ENCODE measurements around the gene PSMD6.

PSMD6 gene

DNA sequence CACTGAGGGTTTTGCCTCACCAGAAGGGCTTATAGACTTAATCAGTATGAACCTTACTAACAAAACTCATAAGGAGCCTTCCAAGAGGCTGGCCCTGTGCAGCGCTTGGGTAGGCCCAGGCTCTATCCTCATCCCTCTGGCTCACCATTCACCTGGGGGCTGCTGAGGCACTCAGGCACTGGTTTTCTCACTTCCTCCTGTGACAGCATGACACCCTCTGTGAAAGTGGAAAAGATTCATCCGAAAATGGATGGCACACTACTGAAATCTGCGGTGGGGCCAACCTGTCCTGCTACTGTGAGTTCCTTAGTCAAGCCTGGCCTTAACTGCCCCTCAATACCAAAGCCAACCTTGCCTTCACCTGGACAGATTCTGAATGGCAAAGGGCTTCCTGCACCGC lies 41.3 kb downstream of the PSMD6 start:
- in situ Hi-C loops (cut with MboI; ENCODE audit: low sequenced_read_pairs) = no loop called here

DNA sequence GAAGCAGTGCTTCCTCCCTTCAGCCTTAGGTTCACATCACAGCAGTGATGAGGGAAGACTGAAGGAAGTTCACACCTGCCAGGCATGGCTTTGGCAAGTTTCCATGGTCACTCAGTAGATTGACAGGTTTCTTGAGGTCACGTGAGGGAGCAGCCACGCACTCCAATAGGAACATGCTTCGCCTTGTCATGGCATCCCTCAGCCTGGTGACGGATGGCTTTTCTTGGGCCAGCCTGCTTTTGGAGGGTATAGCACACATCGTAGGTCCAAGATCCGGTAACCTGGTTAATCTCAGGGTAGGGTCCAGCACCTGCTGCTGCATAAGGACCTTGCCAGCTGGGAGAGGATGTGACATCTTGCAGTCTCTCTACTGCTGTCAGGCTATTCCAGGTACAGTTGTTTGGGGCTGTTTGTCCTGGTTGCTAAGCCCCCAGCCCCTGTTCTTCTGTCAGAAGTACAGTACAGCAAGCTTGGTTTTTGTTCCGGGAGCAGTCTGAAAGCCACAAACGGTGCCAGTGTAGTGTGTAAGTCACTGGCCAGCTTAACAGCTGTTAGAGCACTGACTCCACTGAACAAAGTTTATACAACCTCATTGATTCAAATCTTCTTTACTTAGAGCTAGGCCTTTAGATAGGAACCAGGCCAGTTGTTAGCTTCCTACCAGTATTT lies 42.3 kb downstream of the PSMD6 start:
- in situ Hi-C loops (cut with MboI; ENCODE audit: low sequenced_read_pairs) = no loop called here

- in situ Hi-C loops (cut with MboI; ENCODE audit: low sequenced_read_pairs) = no loop called here
Observed at GRCh38 chr3:63980019-63980418, 43.3 kb downstream of the PSMD6 start.

DNA sequence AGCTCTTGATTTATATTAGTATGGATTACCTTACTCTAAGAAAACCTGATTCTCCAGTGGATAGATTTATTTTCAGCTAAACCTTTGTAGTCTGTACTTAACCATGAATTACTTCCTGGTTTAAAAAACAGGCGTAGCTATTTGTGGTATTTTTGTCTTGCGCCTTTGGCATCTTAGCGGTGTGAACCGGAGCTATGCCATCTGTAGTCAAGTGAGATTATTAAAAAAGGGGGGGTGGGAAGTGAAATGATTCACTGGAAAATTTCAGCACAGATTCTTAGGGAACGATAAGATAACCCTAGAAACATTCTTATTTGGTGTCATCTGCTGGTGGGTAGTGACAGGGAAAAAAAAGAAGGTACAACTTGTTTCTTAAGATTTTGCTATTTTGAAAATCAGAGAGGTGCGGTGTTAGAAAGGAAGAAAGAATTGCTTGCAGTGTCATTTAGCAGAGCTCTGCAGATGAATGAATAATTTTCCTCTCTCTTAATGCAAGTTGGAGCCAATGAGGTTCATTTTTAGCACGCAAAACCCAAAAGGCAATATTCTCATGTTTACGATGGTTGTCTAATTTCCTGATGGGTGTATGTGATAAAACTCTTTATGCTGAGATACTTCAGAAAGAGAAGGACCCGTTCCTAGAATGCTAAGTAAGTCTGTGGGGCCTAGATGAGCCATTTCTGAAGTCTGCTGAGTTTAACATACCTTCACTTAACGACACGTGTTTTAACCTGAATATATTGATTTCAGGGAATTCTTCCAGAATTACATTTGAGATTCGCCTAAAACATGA lies 44.0 kb downstream of the PSMD6 start:
- in situ Hi-C loops (cut with MboI; ENCODE audit: low sequenced_read_pairs) = no loop called here

DNA sequence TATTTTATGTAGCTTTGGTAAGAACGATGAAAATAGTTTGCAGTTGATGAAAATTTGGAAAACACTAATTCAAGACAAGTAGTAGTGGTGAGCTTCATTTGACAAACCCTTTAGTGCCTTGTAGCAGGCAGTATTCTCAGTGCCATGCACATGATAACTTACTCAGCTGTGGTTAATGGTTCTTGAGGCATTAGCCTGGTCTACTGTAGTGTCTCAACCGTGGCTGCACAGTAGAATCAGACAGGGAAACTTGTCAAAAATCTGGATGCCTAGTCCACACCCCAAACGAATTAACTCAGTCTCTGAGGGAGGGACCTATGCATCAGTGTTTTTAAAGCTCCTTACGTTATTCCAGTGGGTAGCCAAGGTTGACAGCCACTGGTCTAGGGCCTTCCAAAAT lies 45.4 kb downstream of the PSMD6 start:
- in situ Hi-C loops (cut with MboI; ENCODE audit: low sequenced_read_pairs) = no loop called here

DNA sequence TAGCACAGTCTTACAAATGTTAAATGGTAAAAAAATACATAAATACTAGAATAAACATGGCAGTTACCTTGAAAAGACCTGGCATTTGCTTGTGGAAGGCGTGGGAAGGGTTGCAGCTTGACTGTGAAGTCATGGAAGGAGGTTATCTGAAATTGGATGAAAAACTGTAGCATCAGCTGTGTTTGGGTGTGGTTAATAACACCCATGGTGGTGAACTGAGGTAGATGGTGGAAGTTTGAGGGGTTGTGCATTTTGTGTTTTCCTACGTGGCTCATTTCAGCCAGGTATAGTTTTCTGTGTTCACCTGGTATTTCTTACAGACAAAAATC lies 46.5 kb downstream of the PSMD6 start:
- in situ Hi-C loops (cut with MboI; ENCODE audit: low sequenced_read_pairs) = no loop called here

DNA sequence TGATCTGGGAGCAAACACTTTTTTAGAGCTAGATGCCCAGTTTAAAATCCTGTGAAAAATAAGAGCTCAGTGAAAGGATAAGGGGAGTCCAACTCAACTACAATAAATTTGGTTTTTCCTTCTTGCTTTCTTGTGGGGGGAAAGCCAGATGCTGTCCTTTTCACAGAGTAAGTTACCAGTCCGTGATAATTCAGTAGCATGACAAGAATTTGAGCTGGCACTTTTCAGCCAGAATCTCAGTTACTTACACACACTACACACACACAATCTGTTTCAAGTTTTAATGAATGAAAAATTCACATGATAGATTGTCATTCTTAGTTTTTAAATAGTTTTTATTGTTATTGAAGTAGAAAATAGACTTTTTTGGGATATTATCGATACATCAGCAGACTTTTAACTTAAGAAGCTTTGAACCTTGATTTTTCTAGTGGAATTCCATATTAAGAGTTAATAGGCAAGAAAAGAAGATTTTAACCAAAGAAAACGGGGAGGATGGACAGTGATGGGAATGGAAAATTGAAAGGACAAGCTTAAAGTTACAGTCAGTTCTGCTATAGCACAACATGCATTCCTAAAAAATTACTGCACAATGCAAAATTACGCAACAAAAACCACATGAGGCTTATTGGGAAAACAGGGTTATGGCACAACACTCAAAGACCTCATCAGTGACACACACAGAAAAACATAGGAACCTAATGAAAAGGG lies 47.0 kb downstream of the PSMD6 start:
- in situ Hi-C loops (cut with MboI; ENCODE audit: low sequenced_read_pairs) = no loop called here

DNA sequence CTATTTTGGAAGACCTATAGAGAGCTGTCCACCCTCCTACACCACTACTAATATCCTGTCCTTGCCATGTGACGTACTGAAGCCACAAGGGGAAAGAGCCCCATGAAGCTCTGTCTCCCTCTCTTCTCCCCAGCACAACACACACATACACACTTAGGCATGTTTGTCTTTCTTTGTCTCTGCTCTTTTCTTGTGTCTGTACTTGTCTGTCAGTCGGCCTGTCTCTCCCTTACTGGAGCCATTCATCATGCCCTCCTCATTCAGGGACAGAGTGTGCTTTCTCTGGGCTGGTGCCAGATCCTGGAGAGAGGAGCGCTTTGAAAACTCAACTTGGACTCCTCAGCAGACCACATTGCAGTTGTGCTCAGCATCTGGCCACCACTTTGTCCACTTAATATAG lies 47.6 kb downstream of the PSMD6 start:
- in situ Hi-C loops (cut with MboI; ENCODE audit: low sequenced_read_pairs) = no loop called here

DNA sequence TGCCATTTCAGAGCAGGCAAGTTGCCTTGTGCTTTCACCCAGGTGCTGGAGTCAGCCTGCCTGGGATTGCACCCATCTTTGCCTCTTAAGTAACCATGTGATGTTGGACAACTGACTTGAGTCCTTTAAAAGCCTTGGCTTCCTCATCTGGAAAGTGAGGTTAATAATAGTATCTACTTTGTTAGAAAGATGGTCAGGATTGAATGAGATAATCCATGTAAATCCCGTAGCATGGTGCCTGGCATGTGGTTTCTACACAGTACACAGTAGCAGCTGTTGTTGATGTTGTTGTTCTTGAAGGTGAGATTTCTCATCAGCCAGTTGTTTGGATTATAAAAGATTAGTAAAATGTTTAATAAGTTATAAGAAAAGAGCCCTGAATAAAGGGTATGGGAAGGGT lies 48.8 kb downstream of the PSMD6 start:
- in situ Hi-C loops (cut with MboI; ENCODE audit: low sequenced_read_pairs) = no loop called here

DNA sequence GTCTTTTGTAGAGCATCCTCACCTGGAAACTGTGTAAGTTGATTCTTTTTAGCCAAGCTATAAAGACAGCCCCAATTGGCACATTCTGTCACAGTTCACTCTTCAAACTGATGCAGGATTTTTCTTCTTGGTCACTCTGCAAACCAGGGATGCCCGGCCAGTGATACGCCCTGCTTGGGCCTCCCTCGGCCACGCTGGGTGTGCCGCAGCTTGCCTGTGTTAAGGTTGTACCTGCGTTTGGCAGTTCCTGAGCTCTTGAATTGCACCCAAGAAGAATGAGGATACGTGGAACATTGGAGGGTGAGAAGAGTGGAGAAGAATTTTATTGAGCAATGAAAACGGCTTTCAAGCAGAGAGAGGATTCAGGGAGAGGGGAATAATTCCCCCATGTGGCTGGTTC lies 49.9 kb downstream of the PSMD6 start:
- in situ Hi-C loops (cut with MboI; ENCODE audit: low sequenced_read_pairs) = no loop called here

DNA sequence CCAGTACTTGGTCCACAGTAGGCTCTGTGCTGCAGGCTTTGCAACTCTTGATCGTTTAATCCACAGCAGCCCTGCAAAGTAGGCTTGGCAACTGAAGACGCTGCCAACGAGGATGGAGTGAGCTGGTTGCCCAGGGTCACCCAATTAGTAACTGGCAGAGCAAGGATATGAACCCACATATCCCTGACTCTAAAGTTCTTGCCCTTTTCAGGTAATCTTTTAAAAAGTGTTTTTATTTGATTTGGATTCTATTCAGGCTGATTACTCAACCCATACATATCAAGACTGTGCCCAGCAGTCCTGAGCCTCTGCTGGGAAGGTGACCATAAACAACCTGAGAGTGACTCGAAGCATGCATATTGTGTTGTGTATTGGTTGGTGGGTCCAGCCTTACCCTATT lies 50.3 kb downstream of the PSMD6 start:
- in situ Hi-C loops (cut with MboI; ENCODE audit: low sequenced_read_pairs) = no loop called here

DNA sequence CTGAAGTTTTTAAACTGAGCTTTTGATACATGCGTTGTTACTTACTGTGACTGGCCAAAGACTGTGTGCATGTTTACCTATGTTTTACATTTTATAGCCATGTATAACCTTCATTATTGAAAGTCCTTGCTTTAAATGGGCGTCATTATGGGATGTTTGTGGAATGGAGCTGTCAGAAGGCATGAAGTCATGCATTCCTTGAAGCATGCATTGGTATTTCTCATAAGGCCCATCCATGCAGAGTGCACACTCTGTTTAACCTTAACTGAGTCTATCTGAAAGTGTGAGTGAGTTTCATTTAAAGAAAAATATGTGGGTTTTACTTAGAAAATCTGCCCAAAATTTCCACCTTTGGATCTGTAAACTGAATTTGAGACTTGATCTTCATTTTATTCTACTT lies 51.1 kb downstream of the PSMD6 start:
- in situ Hi-C loops (cut with MboI; ENCODE audit: low sequenced_read_pairs) = no loop called here

DNA sequence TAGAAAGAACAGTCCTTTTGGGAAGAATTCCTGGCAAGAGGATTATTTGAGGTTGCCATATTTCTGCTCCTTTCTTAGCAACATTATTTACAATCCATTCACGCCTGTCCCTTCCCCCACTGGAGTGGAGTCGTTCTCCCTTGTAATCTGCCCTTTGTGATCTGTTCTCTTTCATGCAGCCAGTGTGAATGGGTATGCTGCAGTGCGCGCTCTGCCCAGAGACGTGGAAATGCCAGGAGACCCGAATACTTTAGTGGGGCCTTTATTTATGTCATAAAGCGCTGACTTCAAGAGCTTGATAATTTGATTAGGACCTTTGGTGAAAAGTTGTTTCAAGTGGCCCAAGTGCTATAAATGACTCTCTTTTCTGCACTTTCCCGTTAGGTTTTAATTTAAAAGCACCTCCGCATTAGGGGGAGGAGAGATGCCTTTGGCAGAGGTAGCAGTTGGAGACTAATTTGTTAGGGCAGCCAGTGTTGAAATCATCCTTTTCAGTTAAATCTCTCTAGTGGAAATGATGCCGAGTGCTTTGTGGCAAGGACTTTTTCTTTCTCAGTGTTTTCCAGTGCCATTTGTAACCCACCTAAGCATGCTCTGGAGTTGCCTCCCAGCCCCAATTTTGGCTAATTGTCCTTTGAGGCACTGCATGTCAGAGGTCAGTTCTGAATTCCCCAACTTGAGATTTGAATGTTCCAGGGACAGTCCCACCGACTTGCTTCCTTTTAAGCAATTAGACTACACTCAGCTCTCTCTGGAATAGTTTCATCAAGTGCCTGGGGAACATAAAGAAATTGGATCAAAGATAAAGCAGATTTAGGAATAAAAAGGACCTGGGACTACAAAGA lies 52.4 kb downstream of the PSMD6 start:
- in situ Hi-C loops (cut with MboI; ENCODE audit: low sequenced_read_pairs) = no loop called here

- in situ Hi-C loops (cut with MboI; ENCODE audit: low sequenced_read_pairs) = no loop called here
Observed at GRCh38 chr3:63969876-63970275, 53.4 kb downstream of the PSMD6 start.

DNA sequence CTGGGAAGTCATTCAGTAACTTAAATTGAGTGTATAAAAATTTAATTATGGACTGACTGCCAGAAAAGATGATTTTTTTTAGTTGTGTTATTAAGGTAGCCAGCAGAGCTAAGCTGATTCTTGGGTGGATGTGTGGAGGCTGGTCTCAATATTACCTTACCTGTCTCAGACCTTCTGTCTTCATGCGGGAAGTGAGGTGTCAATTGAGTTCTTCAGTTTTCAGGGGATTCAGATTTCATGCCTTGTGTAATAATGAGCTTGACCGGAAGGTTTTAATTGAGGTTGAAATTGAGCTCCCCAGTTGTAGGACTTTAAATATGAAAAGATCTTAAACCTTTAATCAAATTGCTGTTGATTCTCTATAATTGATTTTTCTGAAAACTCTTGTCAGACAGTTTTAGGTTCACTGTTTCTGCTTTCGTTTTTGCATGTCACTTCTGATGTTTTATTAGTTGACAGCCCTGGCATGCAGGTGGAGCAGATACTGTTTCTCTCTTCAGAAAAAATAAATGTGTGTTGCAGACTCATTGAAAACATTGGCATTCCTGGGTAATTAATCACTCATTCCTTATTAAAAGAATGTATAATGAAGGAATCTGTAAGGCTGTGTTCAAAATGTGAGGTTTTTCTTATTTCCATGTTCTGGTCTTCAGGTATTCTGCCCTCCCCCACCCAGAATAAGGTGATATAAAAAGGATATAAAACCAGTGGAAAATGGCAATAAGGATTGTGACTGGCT lies 54.5 kb downstream of the PSMD6 start:
- in situ Hi-C loops (cut with MboI; ENCODE audit: low sequenced_read_pairs) = no loop called here

GRCh38 chr3:63967675-63968611 lies 55.4 kb downstream of the PSMD6 start:
- in situ Hi-C loops (cut with MboI; ENCODE audit: low sequenced_read_pairs) = no loop called here

DNA sequence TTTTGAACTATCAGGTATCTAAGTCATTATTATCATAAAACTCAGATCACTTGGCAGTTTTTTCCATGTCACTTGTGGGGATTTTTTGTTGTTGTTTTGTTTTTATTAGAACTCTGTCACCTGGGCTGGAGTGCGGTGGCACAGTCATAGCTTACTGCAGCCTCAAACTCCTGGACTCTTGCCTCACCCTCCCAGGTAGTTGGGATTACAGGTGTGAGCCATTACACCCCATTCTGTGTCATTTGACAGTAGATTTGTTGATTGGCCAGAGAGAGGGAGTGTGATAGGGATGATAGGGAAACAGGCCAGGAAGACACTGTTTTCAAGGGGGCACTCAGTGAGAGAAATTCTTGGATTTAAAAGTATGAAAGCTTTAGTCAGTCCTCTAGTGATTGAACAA lies 56.4 kb downstream of the PSMD6 start:
- in situ Hi-C loops (cut with MboI; ENCODE audit: low sequenced_read_pairs) = no loop called here

DNA sequence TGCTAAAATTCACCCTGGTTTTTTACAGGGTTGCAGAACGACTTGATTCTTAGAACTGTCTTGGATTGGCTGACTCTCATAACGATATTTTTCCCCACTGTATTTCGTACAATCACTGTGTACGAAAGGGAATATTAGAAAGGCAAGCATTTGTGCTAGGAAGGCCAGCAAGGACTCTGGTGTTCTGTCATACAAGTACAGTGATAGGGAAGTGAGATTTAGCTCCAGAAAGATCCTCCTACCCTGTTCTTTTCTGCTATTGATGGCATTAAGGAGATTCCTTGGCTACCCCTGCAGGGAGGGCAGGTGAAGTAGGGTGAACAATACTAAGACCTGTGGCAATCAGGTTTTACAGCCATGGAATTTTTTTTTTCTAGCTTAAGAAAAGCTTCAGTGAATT lies 57.3 kb downstream of the PSMD6 start:
- in situ Hi-C loops (cut with MboI; ENCODE audit: low sequenced_read_pairs) = no loop called here

GRCh38 chr3:63964681-63965485 lies 58.4 kb downstream of the PSMD6 start:
- in situ Hi-C loops (cut with MboI; ENCODE audit: low sequenced_read_pairs) = no loop called here
